Kidney (tissue), 14 donors: Measurements from ENCODE around the gene SSBP4. TPM values are rescaled to one million over a fixed set of nuclear protein-coding genes. Genes with fewer than 3 reads are reported as not detected.

Experiments
- DNase-seq, 5 donors: peaks; one replicate each; pipeline ENCODE4 v3.0.0-alpha.2; 2013 to 2020
- FAIRE-seq: peaks from 2 replicates; lab custom pipeline; 2012; peaks lifted over from hg19 to GRCh38; lab: Jason Lieb, UNC
- H3K27ac ChIP-seq, 2 donors: one replicate each; pipeline ENCODE4 v1.7.0; 2013; ENCODE audit warnings: low read depth in 2 of 2, low read length in 2 of 2, inconsistent platforms in 1 of 2
- H3K27me3 ChIP-seq: one replicate; pipeline ENCODE4 v1.7.1; 2013; ENCODE audit warnings: low read length, inconsistent platforms; ENCODE audit not compliant: control insufficient read depth, insufficient read depth
- H3K36me3 ChIP-seq, 3 donors: one replicate each; pipeline versions ENCODE4 v1.7.0 to v1.7.1; 2013; ENCODE audit warnings: low read length in 3 of 3, control low read depth in 1 of 3, inconsistent platforms in 1 of 3; ENCODE audit not compliant: insufficient read depth in 3 of 3, control insufficient read depth in 2 of 3
- H3K4me1 ChIP-seq, 3 donors: one replicate each; pipeline versions ENCODE4 v1.7.0 to v1.7.1; 2013; ENCODE audit warnings: low read length in 3 of 3, inconsistent platforms in 1 of 3, low read depth in 1 of 3; ENCODE audit not compliant: control insufficient read depth in 2 of 3, insufficient read depth in 2 of 3
- H3K4me3 ChIP-seq, 3 donors: one replicate each; pipeline versions ENCODE4 v1.7.0 to v1.8.1; 2013; ENCODE audit warnings: low read length in 3 of 3, control low read depth in 1 of 3, inconsistent platforms in 1 of 3
- H3K9ac ChIP-seq, 3 donors: one replicate each; pipeline versions ENCODE4 v1.7.0 to v1.7.1; 2013; ENCODE audit warnings: low read length in 3 of 3, control low read depth in 1 of 3, inconsistent platforms in 1 of 3
- H3K9me3 ChIP-seq, 3 donors: one replicate each; pipeline versions ENCODE4 v1.7.0 to v1.7.1; 2013; ENCODE audit warnings: low read length in 3 of 3, control low read depth in 1 of 3, inconsistent platforms in 1 of 3; ENCODE audit not compliant: control insufficient read depth in 2 of 3, insufficient read depth in 1 of 3
- CTCF ChIP-seq: IDR thresholded peaks from 3 replicates; pipeline ENCODE4 v1.5.1; 2012; ENCODE audit warnings: mild to moderate bottlenecking, moderate library complexity, borderline replicate concordance; ENCODE audit not compliant: insufficient read depth; ENCODE audit errors: extremely low read depth
- intact Hi-C: fragments of 100-400 bp; cut with DNase I; formaldehyde crosslinking; loops from one replicate; pipeline ENCODE4 v1.11.1; 2022
- polyA plus RNA-seq: library from polyadenylated mRNA; stranded (reverse); fragments of 350-450 nt; fragmentation: Illumina TruSeq; extraction: RNeasy Lipid Tissue Mini Kit (QIAGEN cat#74804); gene quantifications from one replicate; pipeline ENCODE4 v1.2.3, GENCODE V29; 2014; ENCODE audit warnings: low read depth, low replicate concordance; ENCODE audit not compliant: insufficient read depth
- total RNA-seq: library from RNA; stranded (reverse); fragmentation: NEBNext Ultra II Directional; extraction: Animal tissue kit (Norgen Biotek cat#: 25700); gene quantifications from one replicate; pipeline ENCODE4 v1.2.1, GENCODE V29; 2021
- donor health status: control.
- donor health status: control.
- donor health status: control.
- donor health status: control.
- donor health status: control.
- donor health status: DM: yes; HTN: yes; CAD: no.
- donor health status: Normal renal cell carcinoma (clear cell type).

The SSBP4 gene
- total and polyA plus RNA-seq, 2 donors from 2014 or later: 64.9 to 74.9 TPM

DNA sequence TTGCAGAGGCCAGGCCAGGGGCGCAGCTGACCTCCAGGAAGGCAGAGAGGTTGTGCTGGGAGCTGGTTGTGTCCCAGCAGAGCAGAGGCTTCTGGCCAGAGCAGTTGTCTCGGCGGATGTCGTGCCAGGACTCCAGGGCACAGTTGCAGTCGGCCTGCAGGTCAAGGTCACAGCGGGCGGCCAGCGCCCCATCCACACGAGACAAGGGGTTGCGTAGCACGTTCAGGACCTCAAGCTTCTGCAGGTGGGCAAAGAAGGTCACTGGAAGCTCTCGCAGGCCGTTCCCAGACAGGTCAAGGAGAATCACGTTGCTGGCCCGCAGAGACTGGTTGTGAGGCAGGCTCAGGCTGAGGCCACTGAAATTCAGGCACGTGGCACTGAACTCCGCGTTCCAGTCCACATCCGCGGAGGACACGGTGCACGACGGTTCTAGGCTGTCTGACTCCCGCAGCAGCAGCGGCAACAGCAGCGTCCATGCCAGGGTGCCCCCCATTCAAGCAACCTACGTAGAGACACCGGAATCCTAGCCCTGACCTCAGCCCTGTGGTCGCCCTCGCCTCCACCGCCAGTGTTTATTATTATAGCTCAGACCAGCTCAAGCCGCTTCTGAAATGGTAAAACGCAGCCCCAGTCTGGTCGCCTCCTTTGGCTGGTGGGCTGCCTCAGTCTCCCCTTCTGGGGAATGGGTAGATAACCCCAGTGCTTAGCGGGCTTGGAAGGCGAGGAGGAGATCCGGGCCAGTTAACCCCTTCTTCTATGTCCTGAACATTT is 22.5 kb upstream of the SSBP4 start:
- H3K36me3 ChIP-seq: no peaks in the 10 kb centered on the region
- no peak for FAIRE-seq
- intact Hi-C loops: no loop called here

DNA sequence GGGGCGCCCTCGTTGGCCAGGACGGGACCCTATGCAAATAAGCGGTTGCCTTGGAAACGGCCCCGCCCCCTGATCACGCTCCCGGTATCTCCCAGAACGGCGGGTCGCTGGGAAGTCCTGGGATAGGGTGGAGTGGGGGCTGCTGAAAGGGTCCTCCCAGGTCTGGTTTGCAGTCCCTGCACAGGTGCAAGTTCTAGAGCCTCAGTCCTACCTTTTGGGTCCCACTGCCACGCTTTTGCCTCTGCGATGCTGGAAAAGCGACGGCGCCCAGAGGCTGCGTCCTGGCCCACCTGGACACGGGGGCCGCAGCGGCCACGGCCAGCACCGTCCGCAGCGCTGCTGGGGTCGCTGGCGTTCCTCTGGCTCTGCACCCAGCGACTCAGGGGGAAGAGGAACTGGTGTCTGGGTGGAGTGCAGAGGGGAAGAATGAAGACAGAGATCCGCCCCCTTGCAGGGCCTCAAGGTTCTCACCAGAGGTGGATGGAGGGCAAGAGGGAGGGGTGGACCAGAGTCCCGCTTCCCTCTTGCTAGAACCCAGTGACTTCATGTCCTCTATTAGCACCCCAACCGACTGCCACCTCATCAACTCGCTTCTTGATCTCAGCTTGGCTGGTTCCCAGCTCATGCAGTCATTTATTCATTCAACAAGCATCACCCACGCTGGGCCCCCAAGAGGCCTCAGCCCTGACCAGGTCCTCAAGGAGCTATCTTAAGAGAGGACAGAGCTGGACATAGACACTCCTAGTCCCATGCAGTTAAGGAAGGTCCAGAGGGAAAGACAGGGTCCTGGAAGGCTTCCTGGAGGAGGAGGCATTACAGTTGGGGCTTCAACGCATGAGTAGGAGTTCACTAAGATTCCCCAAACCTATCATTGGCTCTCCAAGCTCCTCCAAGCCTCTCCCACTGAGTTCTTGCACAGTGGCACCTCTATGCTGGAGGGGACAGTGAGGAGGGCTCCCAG is 21.7 kb upstream of the SSBP4 start, which contains the start of gene LRRC25:
TSS of gene LRRC25 (minus strand) at position 381 of the 961 bp plus-strand sequence. CDS start 659 bp downstream, outside the sequence.
- Histone ChIP-seq H3K4me3 (no peak within 1 kb of the TSS), H3K27ac (peak within 1 kb of the TSS; percentile 30 to 51), H3K27me3 (no peaks in the 10 kb centered on the region), H3K9me3 (no peaks in the 10 kb centered on the region), H3K36me3 (no peaks in the 10 kb centered on the region), H3K4me1 (peaks cover 0 to 19% (median 0%) of the 10 kb centered on the region in 3 donors), H3K9ac (no peak within 1 kb of the TSS)
- TF ChIP-seq CTCF: no peak
- intact Hi-C loops: no loop called here
- DNase-seq (peak in 4 of 5 donors; percentile 52 to 79 (median 64)), FAIRE-seq (no peak)

More for the DNA sequence above, 22.5 kb upstream of the SSBP4 start:
- Histone ChIP-seq H3K9me3 (no peaks in the 10 kb centered on the region), H3K4me1 (peaks cover 0 to 16% (median 0%) of the 10 kb centered on the region in 3 donors), H3K4me3 (no peak overlapping the region), H3K27ac (peak overlapping the region; percentile 30 to 51), H3K9ac (no peak overlapping the region), H3K27me3 (no peaks in the 10 kb centered on the region)
- DNase-seq: no peak
- TF ChIP-seq CTCF: no peak

GRCh38 chr19:18399008-18399407 is 20.2 kb upstream of the SSBP4 start:
- H3K4me3 ChIP-seq: no peak overlapping the region
- peak overlapping the region; percentile 17 to 32 for H3K27ac ChIP-seq
- DNase-seq (peak in 1 of 5 donors; percentile 83), FAIRE-seq (no peak)
- H3K9me3 ChIP-seq: no peaks in the 10 kb centered on the region
- peaks cover 0 to 23% (median 0%) of the 10 kb centered on the region in 3 donors for H3K4me1 ChIP-seq
- no peaks in the 10 kb centered on the region for H3K27me3 ChIP-seq
- H3K9ac ChIP-seq: no peak overlapping the region
- TF ChIP-seq CTCF: no peak
- intact Hi-C loops: no loop called here
- H3K36me3 ChIP-seq: no peaks in the 10 kb centered on the region
